HG03135 (cell line): ENCODE data around the gene SLC22A17.

Source experiments
- ATAC-seq: cut with Tn5 transposase; IDR thresholded peaks from one replicate; pipeline ENCODE4 v1.9.1; 2021; ENCODE audit warnings: mild to moderate bottlenecking, moderate library complexity; ENCODE audit not compliant: unreplicated experiment

Gene SLC22A17

DNA sequence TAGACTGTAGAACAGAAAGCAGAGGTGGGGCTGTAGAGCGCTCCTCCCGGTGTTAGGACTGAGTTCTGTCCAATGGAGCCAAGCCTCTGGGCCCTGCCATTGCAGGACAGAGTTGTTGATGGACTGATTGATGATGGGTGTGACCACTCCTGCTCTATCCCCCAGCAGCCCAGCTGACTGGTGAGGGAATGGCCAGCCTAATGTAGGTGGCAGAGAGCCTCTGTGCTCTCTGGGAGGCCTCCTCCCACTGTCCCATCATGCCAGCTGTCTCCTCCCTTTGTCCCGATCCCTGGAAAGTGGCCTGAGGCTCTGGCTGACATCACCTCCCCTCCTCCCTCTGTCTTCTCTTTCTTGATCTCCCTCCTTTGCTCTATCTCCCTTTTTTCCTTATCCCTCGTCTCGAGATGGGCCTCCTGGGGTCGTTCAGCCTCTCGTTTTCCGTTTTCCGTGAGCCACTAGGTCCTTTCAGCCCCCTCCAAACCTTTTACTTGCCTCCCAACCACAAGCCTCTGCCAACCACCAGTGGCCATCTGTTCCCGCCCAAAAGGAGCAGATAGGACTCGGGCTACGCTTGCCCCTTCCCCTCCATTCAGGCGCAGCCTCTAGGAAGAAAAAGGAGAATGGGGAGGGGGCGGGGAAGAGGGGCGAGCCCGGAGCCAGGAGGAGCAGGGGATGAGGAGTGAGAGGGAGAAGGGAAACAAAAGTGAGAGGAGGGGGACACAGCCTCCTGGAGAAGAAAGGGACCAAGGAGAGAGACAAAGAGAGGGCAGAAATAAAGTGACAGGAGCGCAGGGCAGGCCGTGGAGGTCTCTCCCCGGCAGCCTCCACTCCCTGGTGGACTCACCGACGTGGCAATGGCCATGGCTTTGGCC is 11.7 kb upstream of the SLC22A17 start:
- no peak for ATAC-seq

DNA sequence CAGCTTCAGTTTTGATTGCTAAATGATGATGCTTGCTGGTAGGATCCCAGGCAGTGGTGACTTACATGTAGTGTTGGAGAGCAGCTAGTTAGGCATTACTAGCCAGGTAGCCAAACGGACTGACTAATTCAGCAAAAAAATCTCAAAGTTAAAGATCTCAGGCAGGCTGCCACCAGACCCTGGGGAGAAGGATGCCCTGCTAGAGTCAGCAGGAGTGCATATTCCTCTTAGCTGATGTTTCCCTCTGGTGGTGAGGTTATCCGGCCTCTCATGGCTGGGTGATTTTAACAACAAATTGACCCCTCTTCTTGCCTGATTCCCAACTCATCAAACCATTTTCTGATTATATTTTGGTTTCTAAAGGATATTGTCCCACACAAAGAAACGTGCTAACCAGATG is 9.5 kb upstream of the SLC22A17 start:
- ATAC-seq: no peak

DNA sequence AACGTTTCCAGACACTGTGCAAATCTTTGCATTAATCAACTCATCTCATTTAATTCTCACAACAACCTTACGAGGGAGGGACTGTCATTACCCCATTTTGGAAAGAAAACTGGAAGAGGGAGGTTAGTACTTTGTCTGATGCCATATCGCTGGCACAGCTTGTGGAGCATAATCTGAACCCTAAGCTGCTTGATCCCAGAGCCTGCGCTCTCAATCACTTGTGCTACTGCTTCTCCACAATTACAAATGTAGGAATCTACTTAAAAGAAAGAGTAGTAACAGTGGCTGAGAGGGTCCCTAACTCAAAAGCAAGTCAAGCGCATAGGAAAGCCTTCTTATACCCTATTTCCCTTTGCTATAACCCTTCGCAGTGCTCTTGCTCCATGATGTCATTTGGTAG is 9.1 kb upstream of the SLC22A17 start:
- ATAC-seq: no peak

GRCh38 chr14:23361320-23361719 is 8.6 kb upstream of the SLC22A17 start:
- ATAC-seq: no peak

GRCh38 chr14:23360496-23360895 is 7.8 kb upstream of the SLC22A17 start:
- no peak for ATAC-seq

DNA sequence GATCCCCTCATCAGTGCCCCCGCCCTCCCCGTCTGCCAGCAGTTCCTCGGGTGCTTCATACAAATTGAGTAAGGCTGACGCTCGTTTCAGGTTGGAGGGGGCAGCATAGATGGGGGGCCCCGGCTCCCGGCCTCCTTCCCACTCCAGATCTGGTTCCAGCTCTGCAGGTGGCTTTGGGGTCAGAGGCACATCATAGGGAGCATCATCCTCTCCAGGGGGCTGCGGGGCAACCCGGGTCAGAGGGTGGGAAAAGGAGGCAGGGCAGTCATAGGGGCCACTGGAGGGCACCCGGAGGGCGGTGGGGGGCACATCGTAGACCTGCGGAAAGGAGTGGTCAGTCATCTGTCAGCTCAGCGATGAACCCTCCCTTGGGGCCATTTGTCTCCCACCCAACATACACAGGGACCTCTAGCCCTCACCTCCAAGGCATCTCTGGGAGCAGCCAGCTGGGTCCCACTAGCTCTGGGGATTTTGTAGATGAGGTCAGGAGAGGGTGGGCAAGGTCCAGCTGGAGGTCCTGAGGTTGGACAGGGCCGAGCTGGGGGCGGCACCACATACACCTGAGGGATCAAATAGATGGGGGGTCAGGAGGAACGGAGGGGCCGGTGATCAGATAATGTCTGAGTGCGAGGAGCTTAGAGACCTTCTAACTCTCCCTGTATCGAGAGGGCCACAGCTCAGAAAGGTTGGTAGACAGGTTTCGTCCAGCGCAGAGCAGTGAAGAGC is 7.2 kb upstream of the SLC22A17 start:
- ATAC-seq: no peak

DNA sequence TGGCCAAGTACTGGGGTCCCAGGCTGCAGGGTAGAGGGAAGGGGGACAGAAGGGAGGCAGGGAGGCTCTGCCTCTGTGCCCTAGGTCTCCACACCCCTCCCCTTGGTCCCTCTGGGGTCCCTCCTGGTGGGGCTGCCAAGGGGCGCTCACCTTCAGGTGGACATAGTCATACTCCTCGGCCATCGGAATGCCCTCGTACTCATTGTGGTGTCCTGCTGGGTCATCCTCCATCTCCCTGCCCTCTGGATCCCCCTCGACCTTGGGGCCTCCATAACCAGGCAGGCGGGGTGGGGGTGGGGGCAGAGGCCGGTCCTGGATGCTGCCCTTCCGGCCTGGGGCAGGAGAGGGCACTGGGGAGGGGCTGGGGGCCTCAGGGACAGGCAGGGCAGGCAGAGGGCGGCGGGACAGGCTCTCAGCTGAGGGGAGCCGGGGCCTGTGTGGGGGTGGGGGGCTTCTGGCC is 6.5 kb upstream of the SLC22A17 start:
- no peak for ATAC-seq

DNA sequence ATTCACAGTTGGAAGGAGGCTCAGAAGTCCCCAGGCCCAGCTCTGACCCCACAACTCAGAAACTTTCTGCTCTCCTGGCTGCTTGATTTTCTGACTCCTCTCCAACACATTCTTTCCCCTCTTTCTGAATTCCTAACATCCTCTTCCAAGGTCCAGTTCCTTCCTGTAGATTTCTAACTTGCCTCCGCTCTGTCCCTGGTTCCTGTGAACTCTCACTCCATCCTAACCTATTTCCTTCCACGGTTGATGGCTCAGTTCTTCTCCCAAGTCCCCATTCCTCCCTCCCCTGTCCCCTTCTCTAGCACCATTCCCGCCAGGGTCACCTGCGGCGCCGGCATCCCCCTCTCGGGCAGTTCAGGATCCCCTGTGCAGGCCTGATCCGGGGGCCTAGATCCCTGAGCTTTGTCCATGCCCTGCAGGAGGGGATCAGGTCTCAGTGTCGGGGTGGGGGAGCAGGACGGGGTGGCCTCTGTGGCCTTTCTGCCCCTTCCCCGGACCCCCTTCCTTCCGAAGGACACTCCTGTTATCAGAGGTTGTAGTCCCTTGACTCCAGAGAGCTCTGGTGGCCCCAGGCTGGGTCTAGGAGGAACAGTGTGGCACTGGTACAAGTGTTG is 6.0 kb upstream of the SLC22A17 start:
- no peak for ATAC-seq

DNA sequence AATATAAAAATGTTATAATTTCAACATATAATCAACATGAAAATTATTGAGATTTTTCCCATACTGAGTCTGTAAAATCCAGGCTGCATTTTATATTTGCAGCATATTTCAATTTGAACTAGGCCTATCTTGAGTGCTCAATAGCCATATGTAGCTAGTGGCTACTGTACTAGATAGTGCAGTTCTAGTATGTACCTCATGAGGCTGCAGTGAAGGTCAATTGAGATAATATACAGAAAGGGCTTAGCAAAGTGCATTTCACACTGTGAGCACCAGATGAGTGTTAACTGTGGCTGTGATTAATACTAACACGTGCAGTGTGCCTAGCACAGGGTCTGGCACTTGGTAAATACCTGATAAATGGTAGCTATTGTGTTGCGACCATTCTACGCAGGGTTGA is 5.4 kb upstream of the SLC22A17 start:
- ATAC-seq: no peak

- no peak for ATAC-seq
Measured at GRCh38 chr14:23357261-23357660, 4.6 kb upstream of the SLC22A17 start.

- no peak for ATAC-seq
Measured at GRCh38 chr14:23356662-23357061, 4.0 kb upstream of the SLC22A17 start.

DNA sequence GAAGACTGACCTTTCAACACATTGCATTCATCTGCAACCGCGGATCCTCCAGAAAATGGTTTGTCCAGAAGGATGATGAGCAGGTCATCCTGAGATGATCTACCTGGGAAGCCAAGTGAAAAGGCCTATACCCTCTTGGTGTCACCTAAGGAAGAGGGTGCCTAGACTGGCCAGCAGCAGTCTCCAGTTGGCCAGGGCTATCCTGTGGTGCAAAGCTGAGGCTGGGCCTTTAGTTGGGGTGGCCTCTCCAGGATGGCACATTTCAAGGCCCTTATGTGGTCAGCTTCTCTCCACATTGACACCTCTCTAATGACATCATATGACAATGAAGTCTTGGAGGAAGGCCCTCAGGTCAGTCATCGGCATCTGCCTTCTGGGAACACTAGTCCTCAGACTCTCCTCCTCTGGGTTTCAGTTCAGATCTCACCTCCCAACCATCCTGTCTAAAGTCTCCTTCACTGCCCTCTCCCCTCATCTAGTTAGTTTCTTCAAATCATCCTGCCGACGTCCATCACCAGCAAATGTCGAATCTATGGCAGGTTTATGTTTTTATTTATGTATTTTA is 3.3 kb upstream of the SLC22A17 start:
- ATAC-seq: no peak

DNA sequence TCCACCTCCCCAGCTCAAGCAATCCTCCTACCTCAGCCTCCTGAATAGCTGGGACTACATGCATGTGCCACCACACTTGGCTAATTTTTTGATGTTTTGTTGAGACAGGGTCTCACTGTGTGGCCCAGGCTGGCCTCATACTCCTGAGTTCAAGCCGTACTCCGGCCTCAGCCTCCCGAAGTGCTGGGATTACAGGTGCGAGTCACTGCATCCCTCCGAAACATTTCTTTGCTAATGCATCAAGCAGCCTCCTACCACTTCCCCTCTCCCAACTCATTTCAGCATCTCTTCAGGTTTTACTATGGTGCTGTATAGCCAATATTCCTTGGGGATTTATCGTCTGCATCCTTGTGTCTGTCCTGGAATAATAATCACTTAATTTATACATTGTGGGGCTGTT is 2.3 kb upstream of the SLC22A17 start:
- no peak for ATAC-seq

- no peak for ATAC-seq
Measured at GRCh38 chr14:23353433-23353780, 720 bp upstream of the SLC22A17 start.

DNA sequence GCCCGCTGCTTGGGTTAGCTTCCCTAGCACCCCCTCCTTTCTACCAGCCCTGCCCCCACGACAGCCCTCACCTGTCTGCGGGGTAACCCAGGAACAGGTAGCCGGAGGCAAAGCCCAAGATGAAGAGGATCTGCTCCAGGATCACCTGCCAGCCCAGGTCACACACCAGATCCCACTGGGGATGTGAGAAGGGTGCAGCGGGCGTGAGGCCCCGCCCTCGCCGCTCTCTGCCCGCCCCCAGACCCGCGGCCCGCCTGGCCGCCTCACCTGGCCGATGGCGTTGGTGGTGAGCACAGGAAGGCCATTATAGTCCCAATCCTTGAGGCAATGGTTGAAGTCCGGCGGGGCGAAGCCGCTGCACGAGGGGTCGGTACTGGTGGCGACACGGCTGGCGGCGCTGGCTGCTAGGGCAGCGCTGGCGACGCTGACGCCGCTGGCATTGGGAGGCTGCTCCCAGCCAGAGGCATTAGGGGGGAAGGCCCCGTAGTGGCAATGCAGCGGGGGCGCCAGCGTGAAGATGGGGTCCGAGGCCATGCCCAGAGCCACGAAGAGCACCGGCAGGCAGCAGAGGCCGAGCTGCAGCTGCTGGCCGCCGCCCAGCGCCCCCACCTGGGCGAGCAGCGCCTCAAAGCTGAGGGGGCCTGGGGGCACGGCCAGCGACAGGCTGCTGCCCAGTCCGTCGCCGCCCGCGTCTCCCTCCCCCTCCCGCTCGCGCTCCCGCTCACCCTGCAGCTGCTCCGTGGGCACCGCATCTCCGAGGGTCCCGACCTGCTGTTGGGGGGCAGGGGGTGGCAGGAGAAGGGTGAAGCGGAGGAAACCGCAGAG is 794 bp downstream of the SLC22A17 start:
- no peak for ATAC-seq

DNA sequence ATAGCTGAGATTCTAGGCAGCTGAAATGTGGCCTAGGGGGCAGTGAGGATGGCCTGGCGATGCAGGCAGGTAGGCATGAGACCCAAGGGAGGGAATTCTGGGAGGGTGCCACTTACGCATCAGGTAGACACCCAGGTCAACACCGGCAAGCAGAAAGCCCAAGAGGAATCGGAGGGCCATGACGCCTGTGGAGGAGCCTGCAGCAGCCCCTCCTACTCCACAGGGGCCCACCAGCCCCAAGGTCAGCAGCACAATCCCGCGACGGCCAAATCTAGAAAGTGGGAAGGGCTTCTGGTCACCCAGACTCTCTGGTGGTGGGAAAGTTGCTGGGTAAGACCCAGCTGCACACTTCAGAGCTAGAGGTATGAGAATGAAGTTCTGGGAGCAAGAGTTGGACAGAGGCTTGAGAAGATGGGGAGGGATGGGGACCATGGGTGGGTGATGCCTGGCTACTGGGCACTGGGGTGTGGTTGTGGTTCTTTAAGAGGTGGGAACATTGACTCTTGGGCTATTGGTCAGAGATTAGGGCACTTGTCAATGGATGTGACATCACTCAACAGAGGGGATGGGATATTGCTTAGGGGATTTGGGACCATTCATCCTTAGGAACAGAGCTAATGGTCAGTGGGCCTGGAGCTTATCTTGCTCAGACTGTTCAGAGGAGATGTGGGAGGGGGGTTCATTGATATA is 3.4 kb downstream of the SLC22A17 start:
- ATAC-seq: no peak

DNA sequence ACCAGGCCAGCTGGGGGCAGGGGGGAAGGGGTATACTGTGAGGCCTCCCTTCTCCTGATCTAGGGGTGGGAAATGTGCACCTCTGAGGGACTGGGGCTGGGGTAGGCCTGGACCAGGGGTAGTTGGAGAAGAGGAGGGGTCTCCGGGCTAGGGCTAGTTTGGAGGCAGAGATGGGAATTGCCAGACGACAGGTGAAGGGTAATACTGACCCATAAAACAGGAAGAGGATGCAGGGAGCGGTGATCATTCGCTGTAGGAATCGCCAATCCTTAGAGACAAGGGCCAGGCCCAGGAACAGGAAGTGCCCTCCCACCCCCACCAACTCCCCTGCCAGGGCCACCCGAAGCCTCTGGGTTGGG is 4.4 kb downstream of the SLC22A17 start:
- ATAC-seq: no peak

GRCh38 chr14:23347406-23348296 is 5.0 kb downstream of the SLC22A17 start:
- ATAC-seq: no peak

GRCh38 chr14:23346693-23347405 is 5.8 kb downstream of the SLC22A17 start:
- ATAC-seq: no peak
